GM23338 (cell line): ENCODE data around the gene INPP5A.

Experiments
- CTCF ChIP-seq, 2 experiments: fragments of 200-600 bp in 1 of 2; sonication (generic) in 1 of 2; conservative IDR thresholded peaks; 2 replicates each; pipeline versions ENCODE4 v1.5.1 to v1.6.1; 2016 to 2017; ENCODE audit warnings: antibody characterized with exemption in 2 of 2, low read depth in 2 of 2, mild to moderate bottlenecking in 2 of 2, moderate library complexity in 1 of 2
- REST ChIP-seq: IDR thresholded peaks from one replicate; pipeline ENCODE4 v1.6.1; 2018; ENCODE audit warnings: antibody characterized with exemption; ENCODE audit not compliant: unreplicated experiment

GRCh38 chr10:132709471-132709951 lies 171.9 kb downstream of the INPP5A start:
- TF ChIP-seq CTCF (conservative IDR thresholded peaks at IDR 0.05; ENCODE audit: low read depth in 2 of 2), result no peak
- TF ChIP-seq REST, result no peak
